ENCODE results near the gene IMPG2.

The IMPG2 gene

DNA sequence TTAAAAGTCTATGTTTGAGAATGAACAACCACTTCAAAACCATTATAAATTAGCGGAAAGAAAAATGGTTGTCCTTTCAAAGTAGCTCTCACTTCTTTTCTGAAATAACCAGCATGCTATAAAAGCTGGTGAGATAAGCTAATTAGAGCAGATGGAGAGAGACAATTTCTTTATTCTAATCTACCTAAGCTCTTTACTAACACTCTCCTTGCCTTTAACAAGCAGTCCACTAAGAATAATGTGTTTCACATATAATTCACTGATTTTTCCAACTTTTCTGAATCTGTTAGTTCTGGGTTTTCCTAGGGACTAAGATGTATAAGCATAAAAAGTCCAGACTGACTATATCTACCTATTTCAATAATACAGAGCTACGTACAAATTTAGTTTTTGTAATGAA lies at the start of gene IMPG2:
TSS of gene IMPG2 (minus strand) at position 101 of the 400 bp plus-strand sequence. CDS start 203 bp downstream, outside the sequence.
- DNase-seq (ENCODE audit: low read depth, low spot score): no peak

DNA sequence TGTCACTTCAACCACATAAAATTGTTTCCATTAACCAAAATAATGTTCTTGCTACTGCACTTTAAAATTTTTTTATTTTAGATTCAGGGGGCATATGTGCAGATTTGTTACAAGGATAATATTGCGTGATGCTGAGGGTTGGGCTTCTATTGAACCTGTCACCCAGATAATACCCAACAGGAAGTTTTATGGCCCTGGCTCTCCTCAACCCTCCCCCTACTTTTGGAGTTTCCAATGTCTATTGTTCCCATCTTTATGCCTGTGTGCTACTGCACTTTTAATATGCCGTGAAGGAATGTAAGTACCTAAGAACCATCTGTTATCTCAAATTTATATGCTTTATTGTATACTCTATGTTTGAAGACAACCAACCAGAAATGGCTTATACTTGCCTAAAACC lies 42.0 kb upstream of the IMPG2 start:
- DNase-seq (ENCODE audit: low read depth, low spot score): no peak

DNA sequence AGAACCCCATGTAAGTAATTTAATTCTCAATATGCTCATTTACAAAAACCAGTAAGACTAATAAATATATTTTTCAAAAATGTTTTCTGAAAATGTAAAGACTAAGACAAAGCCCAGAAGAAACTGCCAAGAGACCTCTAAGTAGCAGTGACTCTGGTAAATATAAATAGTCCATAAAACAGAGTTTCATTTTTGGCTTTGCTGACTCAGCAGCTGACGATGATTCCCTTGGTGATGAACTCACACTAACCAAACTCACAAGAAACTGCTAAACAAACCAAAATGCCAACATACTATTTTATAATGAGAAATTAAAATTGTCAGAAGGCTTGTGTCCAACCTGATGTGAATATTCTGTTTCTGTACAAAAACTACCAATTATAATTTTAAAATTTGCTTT lies 31.5 kb upstream of the IMPG2 start:
- no peak for DNase-seq (ENCODE audit: low read depth, low spot score)

DNA sequence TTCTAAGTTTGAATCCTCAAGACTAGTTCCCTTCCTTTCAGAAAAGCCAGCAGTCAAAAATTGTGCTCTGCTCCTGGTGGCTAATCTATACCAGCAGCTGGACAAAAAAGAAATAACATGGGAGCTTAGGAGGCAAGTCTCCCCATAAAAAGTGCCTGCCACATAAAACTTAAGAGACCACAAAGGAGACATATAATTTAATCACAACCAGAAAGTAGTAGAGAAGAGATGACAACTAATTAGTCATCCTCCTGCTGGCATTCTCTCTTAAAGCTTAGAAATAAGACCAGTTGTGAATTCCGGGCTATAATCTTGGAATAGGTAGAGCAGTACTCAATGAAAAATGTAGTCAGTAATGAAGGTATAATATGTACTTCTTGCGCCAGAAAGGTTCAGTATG lies 20.2 kb upstream of the IMPG2 start:
- DNase-seq (ENCODE audit: low read depth, low spot score): no peak

DNA sequence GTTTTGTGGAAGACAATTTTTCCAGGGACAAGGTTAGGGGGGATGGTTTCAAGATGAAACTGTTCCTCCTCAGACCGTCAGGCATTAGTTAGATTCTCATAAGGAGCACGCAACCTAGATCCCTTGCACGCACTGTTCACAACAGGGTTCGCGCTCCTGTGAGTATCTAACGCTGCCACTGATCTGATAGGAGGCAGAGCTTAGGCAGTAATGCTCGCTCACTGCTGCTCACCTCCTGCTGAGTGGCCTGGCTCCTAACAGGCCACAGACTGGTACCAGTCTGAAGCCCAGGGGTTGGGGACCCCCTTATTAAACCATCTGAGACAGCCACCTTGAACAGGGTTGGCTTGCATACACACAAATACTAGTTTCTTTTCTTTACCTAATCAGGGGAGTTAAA lies 13.5 kb upstream of the IMPG2 start:
- DNase-seq (ENCODE audit: low read depth, low spot score): peak; percentile 4

DNA sequence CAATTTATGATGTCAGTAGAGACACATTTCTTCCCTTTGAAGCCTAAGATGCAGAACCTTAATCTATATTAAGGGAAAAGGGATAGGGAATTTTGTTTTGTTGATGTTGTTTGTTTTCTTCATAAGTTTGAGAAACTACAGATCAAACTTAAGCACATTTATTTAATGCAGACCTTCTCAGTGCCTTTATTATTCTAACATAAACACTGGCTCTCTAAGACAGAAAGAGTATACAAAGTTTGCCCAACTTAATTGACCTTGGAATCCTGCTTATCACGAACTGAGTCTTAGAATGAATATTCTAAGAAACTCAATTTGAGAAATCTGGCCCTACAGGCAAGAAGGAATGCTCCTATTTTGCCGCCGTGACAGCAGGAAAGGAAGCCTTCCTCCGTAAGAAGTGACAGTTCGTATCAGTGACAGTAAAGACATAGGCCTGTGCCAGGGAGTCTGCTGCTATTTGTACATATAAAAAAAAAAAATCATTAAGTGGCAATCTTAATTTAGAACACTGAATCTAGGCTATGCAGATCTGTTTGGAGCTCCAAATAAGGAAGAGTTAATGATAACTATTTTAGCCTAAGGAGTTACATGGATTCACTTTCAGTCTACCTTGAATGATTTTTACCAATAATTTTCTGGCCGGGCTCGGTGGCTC lies 8.8 kb upstream of the IMPG2 start:
- no peak for DNase-seq (ENCODE audit: low read depth, low spot score)

DNA sequence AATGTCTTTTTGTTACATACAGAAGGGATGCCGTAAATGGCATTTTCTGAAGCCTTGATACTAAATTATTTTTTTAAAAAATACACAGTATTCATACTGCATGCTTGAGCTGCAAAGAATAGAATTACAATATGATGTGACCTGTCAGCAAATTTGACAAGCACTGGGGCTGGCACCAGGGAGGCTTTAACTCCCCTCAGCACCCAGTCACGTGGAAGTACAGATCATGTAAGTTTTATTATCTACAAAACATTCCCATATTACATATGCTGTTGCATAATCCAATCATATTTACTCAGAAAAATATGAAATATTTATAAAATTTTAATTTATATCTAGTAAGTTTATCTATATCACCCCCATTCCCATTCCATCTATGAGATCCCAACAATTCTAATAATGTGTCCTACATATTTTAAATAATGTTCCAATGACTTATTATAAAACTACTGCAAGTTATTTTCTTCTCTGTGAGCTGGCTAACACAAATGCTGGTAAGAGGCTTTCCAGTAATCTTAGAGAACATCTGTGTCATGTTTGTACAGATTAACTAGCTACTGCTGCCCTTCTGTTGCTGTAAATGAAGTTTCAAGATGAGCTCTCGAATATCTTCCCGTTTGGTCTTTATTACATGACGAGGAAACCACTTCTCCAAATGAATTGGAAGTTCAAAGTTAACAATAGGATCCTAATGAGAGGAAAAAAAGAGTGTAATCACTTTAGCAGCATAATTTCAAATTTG lies 5.2 kb upstream of the IMPG2 start:
- DNase-seq (ENCODE audit: low read depth, low spot score): no peak

DNA sequence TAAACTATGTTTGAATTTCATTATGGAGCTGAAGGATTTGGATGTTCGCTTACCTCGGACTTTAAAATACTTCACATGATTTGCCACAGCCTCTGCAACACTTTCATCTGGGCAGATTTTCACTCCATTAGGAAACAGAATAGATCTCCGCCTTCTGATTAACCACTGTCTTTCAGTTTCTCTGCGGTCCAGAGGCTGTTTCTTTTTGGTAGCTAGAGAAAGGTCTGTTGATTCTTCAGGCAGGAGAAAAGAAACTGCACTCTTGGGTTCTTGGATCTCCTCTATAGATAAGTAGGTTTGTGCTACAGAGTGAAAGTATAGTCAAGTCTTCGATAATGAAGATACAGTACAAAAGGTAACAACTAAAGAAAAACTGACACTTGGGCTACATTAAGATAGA lies 844 bp downstream of the IMPG2 start:
- no peak for DNase-seq (ENCODE audit: low read depth, low spot score)

DNA sequence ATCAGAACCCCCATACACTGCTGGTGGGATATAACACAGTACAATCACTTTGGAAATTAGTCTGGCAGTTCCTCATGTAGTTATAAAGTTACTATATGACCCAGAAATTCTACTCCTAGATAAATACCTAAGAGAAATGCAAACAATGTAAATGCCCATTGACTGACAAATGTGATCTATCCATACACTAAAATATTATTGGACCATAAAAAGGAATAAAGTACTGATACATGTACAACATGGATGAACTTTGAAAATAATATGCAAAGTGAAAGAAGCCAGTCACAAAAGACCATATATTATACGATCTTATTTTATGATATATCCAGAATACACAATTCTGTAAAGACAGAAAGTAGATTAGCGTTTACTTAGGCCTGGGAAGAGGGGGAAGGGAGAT lies 7.8 kb downstream of the IMPG2 start:
- no peak for DNase-seq (ENCODE audit: low read depth, low spot score)

DNA sequence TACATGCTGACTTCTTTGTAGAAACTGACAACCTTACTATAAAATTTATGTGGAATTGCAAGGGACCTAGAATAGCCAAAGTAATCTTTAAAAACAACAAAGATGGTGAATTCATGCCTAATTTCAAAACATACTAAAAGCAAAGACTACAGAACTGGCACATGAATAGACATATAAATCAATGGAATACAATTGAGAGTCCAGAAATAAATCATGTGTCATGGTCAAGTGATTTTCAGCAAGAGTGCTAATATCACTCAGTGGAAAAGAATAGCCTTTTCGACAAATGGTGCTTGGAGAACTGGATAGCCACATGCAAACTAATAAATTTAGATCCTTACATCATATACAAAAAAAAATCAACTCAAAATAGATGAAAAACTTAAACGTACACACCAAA lies 8.7 kb downstream of the IMPG2 start:
- no peak for DNase-seq (ENCODE audit: low read depth, low spot score)

DNA sequence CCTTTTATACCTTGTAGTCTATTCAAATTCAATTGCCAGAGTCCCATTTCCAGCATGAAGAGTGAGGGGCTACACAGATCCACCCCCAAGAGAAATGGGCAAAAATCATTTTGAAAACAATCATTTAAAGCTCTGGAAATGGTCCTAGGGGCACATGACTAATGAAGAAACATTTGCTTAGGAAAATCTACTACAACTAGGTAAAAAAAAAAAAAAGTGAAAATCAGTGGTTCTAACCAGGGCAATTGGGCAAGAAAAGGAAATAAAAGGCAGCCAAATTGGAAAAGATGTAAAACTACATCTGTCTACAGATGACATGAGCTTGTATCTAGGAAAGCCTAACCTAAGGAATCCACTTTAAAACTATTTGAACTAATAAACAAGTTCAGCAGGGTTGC lies 9.4 kb downstream of the IMPG2 start:
- DNase-seq (ENCODE audit: low read depth, low spot score): no peak

DNA sequence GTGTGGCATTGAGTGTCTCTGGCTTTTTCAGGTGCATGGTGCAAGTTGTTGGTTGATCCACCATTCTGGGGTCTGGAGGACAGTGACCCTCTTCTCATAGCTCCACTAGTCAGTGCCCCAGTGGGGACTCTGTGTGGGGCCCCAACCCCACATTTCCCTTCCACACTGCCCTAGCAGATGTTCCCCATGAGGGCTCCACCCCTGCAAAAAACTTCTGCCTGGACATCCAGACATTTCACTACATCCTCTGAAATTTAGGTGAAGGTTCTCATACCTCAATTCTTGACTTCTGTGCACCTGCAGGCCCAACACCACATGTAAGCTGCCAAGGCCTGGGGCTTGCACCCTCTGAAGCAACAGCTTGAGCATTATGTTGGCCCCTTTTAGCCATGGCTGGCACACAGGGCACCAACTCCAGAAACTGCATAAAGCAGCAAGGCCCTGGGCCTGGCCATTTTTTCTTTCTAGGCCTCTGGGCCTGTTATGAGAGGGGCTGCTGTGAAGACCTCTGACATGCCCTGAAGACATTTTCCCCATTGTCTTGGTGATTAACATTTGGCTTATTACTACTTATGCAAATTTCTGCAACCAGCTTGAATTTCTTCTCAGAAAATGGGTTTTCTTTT lies 12.1 kb downstream of the IMPG2 start:
- peak; percentile 2 for DNase-seq (ENCODE audit: low read depth, low spot score)

DNA sequence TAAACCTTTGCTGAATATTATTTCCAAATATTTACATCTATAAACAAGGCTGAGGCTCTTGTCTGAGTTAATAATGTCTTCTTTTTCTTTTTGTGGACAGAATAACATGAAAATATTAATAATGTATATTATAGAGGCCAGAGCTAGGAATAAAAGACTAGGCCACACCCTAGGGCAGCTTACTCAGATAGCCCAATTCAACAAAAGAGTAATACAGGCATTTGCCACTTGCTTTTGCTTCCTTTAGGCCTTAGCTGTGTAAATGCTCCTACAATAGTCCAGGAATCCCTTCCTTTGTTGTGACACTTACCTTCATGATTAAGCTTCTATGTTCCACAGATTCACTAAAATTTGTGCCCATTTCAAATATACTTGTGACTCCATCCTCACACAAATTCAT lies 16.5 kb downstream of the IMPG2 start:
- DNase-seq (ENCODE audit: low read depth, low spot score): no peak

DNA sequence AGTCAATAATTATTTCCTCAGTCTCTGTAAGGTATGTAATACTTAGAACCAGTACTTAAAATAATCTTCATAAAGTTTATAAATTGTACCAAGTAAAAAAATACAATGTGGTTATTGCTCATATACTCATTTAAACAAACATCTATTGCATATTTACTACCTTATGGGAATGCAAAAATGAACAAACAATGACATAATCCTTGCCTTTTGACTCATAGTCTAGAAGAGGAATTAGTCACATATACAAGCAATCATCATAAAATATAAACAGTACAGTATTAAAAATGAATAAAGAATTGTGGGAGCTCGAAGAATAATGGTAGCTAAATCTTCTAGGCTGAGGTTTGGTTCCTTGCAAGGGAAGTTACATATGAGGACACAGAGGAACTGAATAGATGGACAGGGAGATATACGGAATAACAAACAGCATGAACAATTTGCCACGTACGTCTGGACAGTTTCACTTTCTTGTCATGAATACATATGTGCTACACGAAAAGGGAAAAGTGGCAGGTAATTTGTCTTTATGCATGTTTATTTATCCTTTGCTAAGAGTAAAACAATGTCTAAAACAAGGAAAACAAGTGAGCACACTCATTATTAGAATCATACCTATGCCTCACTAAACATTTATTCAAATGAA lies 17.2 kb downstream of the IMPG2 start:
- no peak for DNase-seq (ENCODE audit: low read depth, low spot score)

DNA sequence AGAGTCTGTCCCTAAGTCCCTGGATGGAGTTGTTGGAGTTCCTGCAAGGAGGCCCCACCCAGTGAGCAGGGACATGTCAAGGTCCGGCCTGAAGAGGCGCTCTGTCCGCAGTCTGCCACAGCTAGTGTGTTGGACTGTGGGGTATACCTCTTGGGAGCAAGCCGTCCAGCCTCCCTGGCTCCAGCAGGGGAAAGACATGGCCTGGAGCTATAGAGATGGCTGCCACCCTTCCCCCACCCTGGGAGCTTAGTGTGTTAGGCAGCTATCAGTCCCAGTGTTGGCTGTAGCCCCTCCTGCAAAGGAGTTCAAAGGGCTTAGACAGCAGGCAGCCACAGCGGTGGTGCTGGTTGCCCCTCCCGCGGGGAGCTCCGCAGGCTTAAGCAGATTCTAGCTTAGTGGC lies 20.3 kb downstream of the IMPG2 start:
- DNase-seq (ENCODE audit: low read depth, low spot score): peak; percentile 97

DNA sequence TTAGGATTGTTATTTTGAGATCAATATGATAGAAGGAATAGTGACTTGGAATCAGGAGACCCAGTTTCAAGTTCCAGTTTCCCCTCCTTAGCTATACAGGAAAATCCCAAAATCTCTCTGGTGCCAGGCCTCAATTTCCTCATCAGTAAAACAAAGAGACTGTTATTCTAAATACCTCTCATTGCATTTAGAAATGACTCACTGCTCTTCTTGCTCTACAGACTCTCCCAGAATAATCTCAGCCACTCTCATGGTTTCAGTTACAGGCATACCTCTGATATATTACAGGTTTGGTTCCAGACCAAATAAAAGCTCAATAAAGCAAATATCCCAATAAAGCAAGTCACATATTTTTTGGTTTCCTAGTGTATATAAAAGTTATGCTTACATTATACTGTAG lies 28.3 kb downstream of the IMPG2 start:
- no peak for DNase-seq (ENCODE audit: low read depth, low spot score)

DNA sequence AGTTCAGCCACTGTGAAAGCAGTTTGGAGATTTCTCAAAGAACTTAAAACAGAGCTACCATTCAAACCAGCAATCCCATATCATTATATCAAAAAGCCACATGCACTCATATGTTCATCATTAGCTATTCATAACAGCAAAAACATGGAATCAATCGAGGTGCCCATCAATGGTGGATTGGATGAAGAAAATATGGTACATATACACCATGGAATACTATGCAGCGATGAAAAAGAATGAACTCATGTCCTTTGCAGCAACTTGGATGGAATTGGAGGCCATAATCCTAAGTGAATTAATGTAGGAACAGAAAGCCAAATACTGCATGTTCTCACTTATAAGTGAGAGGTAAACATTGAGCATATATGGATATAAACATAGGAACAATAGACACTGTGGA lies 32.1 kb downstream of the IMPG2 start:
- no peak for DNase-seq (ENCODE audit: low read depth, low spot score)

DNA sequence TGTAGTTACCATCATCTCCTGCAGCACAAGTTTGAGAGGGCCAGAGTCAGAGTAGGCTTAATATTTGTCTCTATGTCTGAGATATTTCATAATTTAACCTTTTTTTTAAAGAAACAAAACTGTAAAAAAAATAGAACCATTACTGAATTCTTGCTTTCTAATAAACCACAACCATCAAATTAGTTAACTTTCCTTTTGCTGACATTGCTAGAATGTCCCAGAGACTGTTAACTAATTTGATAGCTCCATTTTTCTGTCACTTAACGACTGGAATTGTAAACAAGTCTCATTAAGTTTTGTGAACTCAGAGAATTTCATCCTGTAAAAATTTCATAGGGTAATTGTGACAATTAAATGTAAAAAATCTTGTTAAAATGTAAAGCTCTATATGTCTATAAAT lies 35.6 kb downstream of the IMPG2 start:
- DNase-seq (ENCODE audit: low read depth, low spot score): no peak

DNA sequence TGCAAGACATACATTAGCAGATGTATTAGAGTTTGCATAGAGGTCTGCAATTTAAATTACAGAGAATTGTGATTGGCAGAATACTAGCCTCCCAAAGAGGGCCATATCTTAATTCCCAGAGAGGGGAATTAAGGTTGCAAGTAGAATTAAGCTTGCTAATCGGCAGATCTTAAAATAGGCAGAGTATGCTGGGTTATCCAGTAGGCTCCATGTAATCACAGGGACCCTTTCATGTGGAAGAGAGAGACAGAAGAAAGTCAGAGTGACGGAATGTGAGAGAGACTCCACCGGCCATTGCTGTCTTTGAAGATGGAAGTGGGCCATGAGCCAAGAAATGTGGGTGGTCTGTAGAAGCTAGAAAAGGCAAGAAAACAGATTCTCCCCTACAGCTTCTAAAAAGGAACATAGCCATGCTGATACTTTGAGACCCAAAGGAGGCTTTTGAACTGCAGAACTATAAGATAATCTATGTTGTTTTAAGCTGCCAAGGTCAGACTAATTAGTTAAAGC lies 38.8 kb downstream of the IMPG2 start:
- no peak for DNase-seq (ENCODE audit: low read depth, low spot score)

DNA sequence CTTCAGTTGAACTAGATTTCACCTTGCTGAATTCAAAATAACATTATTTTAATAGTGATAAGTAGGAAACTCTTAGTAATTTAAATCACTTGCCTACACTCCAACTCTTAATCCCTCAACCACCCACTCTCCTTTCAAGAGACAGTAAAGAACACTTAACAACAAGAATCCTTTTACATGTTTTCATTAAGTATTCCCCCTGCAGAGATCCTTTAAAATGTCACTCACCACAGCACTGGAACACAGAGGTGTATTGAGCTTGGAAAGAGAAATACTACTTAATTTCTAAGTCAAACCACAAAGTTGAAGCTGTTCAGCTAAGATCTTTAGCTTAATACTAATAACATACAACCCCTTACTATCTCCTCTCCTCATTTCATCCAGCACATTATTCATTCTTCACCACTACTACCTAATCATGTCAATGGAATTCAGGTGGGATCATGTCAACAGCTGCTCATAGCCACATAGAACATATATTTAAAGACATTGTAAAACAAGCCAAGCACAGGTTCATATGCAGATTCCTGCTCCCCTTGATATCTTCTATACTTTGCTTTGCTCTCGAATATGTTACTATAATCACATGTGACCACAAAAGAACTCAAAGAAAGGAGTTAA lies 40.5 kb downstream of the IMPG2 start:
- DNase-seq (ENCODE audit: low read depth, low spot score): no peak

DNA sequence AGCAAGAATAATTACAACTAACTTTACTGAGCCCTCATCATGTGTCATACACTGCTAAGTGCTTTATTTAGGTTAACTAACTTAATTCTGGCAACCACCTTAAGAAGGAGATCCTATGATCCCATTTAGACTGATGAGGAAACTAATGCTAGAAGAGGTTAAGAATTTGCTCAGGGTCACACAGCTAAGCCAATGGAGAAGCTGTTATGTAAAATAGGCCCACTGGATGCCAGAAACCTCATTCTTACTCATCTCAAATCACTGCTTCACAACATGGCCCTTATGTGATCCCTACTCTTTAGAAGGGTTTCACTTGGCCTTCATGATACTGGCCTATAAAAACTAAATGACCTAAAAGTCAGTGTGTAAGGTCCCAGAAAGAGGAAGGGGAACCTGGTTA lies 41.2 kb downstream of the IMPG2 start:
- no peak for DNase-seq (ENCODE audit: low read depth, low spot score)

DNA sequence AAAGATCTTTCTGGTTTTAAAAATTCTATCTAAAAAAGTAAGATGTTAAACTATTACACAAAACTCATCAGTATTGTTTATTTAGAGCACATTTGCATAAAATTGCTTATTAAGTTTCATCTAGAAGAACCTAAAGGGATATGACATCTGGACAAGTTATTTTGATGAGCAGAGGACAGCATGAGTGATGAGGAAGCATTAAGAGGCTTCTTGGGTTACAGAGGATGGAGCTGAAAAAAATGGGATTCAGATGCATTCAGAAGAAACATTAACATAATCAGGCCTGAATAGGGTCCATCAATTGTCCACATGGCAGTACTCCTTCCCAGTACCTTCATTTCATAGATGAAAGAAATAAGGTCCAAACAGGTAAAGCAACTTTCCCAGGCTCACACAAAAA lies 41.6 kb downstream of the IMPG2 start:
- no peak for DNase-seq (ENCODE audit: low read depth, low spot score)

All from ELF-1 (cell line).